Measurements from ENCODE around the gene TEK.
A peak's percentile ranks its signal among the peaks of the same experiment; 100 is the strongest.
"Not testable (repeated sequence)": the region's sequence is repeated elsewhere in the genome, so short reads cannot be mapped to it uniquely, and the experiment has no call there.

Gene TEK

DNA sequence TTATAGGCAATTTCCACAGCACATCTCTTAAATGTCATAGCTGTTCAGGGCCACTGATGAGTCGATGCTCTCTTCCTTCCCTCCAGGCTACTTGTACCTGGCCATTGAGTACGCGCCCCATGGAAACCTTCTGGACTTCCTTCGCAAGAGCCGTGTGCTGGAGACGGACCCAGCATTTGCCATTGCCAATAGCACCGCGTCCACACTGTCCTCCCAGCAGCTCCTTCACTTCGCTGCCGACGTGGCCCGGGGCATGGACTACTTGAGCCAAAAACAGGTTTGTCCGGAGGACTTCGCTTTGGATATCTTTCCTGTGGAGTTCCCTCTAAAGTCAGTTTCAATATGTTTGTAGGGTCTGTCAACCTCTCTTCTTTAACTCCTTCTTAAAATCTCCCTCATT is 103.6 kb downstream of the TEK start:
- TF ChIP-seq, protein P1, sequence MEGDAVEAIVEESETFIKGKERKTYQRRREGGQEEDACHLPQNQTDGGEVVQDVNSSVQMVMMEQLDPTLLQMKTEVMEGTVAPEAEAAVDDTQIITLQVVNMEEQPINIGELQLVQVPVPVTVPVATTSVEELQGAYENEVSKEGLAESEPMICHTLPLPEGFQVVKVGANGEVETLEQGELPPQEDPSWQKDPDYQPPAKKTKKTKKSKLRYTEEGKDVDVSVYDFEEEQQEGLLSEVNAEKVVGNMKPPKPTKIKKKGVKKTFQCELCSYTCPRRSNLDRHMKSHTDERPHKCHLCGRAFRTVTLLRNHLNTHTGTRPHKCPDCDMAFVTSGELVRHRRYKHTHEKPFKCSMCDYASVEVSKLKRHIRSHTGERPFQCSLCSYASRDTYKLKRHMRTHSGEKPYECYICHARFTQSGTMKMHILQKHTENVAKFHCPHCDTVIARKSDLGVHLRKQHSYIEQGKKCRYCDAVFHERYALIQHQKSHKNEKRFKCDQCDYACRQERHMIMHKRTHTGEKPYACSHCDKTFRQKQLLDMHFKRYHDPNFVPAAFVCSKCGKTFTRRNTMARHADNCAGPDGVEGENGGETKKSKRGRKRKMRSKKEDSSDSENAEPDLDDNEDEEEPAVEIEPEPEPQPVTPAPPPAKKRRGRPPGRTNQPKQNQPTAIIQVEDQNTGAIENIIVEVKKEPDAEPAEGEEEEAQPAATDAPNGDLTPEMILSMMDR (IDR thresholded peaks at IDR 0.05; ENCODE audit: control insufficient read depth, insufficient read depth, low read depth, low read length, missing control alignments), result no peak
- DNase-seq (ENCODE audit: low read depth), result no peak

DNA sequence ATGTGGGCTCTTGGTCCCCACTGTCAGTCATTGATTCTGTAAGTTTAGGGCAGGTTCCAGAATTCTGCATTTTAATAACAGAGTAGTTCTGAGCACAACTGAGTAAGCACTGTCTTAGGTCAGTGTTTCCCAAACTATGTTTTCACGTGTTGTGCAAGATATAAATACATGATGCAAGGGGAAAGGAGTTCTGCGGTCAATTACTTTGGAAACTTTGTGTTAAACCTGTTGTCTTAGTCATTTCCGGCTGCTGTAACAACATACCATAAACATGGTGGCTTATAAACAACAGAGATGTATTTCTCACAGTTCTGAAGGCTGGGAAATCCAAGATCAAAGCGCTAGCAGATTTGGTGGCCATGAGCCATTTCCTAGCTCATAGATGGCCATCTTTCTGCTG is 118.2 kb downstream of the TEK start:
- DNase-seq (ENCODE audit: low read depth), result peak; percentile 28
- TF ChIP-seq, protein P1 (IDR thresholded peaks at IDR 0.05; ENCODE audit: control insufficient read depth, insufficient read depth, low read depth, low read length, missing control alignments), result no peak
- no peak overlapping the region for H3K4me3 ChIP-seq (ENCODE audit: control insufficient read depth, low read depth, low read length)

More for the DNA sequence above, 103.6 kb downstream of the TEK start:
- no peak overlapping the region for H3K4me3 ChIP-seq (ENCODE audit: control insufficient read depth, low read depth, low read length)

DNA sequence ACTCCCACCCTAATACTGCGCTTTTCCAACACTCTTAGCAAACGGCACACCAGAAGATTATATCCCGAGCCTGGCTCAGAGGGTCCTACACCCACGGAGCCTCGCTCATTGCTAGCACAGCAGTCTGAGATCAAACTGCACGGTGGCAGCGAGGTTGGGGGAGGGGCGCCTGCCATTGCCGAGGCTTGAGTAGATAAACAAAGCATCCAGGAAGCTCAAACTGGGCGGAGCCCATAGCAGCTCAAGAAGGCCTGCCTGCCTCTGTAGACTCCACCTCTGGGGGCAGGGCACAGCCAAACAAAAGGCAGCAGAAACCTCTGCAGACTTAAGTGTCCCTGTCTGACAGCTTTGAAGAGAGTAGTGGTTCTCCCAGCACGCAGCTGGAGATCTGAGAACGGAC is 130.6 kb downstream of the TEK start:
- H3K4me3 ChIP-seq (ENCODE audit: control insufficient read depth, low read depth, low read length); DNase-seq (ENCODE audit: low read depth): not testable (repeated sequence)

DNA sequence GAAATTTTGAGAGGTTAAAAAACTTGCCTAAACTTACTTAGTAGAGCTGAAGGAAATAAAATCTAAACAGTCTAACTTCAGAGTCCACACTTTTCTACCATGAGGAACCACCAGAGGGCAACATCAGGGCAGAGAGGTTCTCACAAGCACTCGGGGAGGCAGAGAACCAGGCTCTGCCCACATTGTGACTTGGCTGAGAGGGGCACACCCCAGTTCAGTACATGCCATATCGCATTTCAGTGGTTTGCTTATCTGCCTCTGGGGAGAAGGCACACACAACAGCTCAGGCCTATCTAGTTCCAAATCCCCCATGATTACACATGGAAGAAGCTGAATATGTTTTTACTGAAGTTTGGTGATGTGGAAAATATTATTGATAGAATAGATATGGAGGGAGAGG is 138.7 kb downstream of the TEK start:
- no peak overlapping the region for H3K4me3 ChIP-seq (ENCODE audit: control insufficient read depth, low read depth, low read length)
- TF ChIP-seq, protein P1 (IDR thresholded peaks at IDR 0.05; ENCODE audit: control insufficient read depth, insufficient read depth, low read depth, low read length, missing control alignments), result peak; percentile 77
- peak; percentile 24 for DNase-seq (ENCODE audit: low read depth)

DNA sequence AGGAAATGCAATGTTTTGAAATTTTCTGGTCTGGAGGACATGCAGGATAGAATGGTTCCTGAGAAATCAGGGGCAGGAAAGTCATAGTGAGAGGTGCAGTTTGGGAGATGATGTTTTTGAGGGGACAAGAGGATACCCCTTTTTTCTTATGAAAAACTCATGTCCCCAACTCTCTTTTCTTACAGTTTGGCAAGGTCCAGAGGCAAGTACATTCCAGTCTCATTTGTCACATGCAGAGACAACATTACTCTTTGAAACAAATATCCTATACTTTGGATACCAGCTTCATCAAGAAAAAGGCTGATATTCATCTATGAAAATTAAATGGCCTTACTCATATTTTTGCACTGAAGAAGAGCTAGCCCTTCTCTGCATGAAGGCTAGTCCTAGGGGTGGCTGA is 139.7 kb downstream of the TEK start:
- TF ChIP-seq, protein P1 (IDR thresholded peaks at IDR 0.05; ENCODE audit: control insufficient read depth, insufficient read depth, low read depth, low read length, missing control alignments), result no peak
- no peak for DNase-seq (ENCODE audit: low read depth)
- H3K4me3 ChIP-seq (ENCODE audit: control insufficient read depth, low read depth, low read length), result no peak overlapping the region

DNA sequence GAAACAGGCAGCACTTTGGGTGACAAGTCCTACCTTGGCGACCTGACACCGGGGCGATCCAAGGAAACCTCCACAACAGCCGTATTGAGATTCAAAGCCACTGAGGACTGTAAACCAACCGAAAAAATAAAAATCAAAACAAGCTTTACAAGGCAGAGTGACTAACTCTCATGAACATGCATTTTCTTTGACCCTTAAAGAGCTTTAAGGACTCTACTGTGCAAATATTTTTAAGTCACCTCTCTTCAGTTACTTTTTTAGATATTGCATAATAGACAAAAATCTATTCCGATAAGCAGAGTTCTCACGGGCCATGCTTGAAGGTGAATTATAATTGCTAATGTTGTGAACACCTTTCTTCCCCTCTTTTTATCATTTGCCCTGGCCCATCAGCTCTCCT is 149.6 kb downstream of the TEK start:
- DNase-seq (ENCODE audit: low read depth), result no peak

DNA sequence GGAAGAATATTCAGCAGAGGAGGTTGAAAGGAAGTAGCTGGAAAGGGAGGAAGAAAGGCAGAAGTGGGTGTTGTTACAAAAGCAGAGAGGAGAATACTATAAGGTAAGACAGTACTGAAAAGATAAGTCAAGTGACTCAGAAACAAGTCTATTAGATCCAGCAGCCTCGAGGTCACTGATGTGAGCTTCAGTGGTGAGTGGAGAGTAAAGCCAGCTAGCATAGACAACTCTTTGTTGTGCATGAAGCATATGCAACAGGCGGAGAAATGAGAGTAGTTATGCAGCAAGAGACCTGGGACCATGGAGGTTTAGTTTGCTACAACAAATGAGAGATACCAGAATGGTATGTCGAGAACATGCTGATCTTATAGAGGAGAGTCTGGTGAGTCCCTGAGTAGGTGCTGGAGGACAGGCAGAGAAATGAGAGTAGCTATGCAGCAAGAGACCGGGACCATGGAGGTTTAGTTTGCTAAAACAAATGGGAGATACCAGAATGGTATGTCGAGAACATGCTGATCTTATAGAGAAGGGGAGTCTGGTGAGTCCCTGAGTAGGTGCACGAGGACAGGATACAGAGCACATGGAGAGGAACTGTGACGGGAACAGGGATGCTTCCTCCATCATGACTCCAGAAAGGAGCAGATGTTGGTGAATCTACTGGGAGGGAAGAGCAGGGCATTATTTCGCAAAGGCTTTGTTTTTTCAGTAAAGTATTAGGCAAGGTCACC is 151.9 kb downstream of the TEK start:
- no peak overlapping the region for H3K4me3 ChIP-seq (ENCODE audit: control insufficient read depth, low read depth, low read length)
- TF ChIP-seq, protein P1 (IDR thresholded peaks at IDR 0.05; ENCODE audit: control insufficient read depth, insufficient read depth, low read depth, low read length, missing control alignments), result no peak
- no peak for DNase-seq (ENCODE audit: low read depth)

More for the DNA sequence above, 149.6 kb downstream of the TEK start:
- TF ChIP-seq, protein P1 (IDR thresholded peaks at IDR 0.05; ENCODE audit: control insufficient read depth, insufficient read depth, low read depth, low read length, missing control alignments), result no peak
- no peak overlapping the region for H3K4me3 ChIP-seq (ENCODE audit: control insufficient read depth, low read depth, low read length)
